Ramos (cell line): ENCODE measurements around the gene GALR2.

Experiments used
- in situ Hi-C: fragments of 300-500 bp; cut with MboI; formaldehyde crosslinking; loops from one replicate; pipeline ENCODE4 v1.14.3; 2022; ENCODE audit warnings: low sequenced_read_pairs; ENCODE audit not compliant: unreplicated experiment

GALR2 gene

GRCh38 chr17:76123191-76123499 lies 48.6 kb downstream of the GALR2 start:
- in situ Hi-C loops: no loop called here

- in situ Hi-C loops: no loop called here
Measured at GRCh38 chr17:76123749-76124581, 49.4 kb downstream of the GALR2 start.

GRCh38 chr17:76124582-76125390 lies 50.2 kb downstream of the GALR2 start:
- in situ Hi-C loops: loop anchor here (5.0 kb wide), 1 partner anchor 168 kb away; no protein-coding TSS in a partner anchor

GRCh38 chr17:76125391-76125675 lies 50.8 kb downstream of the GALR2 start:
- in situ Hi-C loops: loop anchor here (5.0 kb wide), 1 partner anchor 167 kb away; no protein-coding TSS in a partner anchor

- in situ Hi-C loops: loop anchor here (5.0 kb wide), 1 partner anchor 166 kb away; no protein-coding TSS in a partner anchor
Measured at GRCh38 chr17:76125922-76126321, 51.3 kb downstream of the GALR2 start.
